H9 (cell line): ENCODE data around the gene ROBO2. TPM values are rescaled to one million over a fixed set of nuclear protein-coding genes. Genes with fewer than 3 reads are reported as not detected.

Experiments
- DNase-seq: peaks from one replicate; pipeline ENCODE4 v3.0.0-alpha.2; 2017
- H2AFZ ChIP-seq: one replicate; pipeline ENCODE4 v1.6.1; 2013; ENCODE audit warnings: mild to moderate bottlenecking, low read length, control low read depth, moderate library complexity
- H2AK5ac ChIP-seq: 2 replicates; pipeline ENCODE4 v1.6.1; 2013; ENCODE audit warnings: low read length, control low read depth, mixed read lengths; ENCODE audit not compliant: insufficient read length
- H2BK120ac ChIP-seq: one replicate; pipeline ENCODE4 v1.6.1; 2013; ENCODE audit warnings: low read depth, mild to moderate bottlenecking, low read length, control low read depth, inconsistent platforms; ENCODE audit not compliant: poor library complexity, severe bottlenecking
- H2BK12ac ChIP-seq: 2 replicates; pipeline ENCODE4 v1.6.1; 2013; ENCODE audit warnings: low read length, control low read depth, mixed read lengths, low read depth; ENCODE audit not compliant: insufficient read length
- H2BK15ac ChIP-seq: 2 replicates; pipeline ENCODE4 v1.6.1; 2013; ENCODE audit warnings: low read depth, low read length, control low read depth
- H2BK20ac ChIP-seq: one replicate; pipeline ENCODE4 v1.6.1; 2013; ENCODE audit warnings: low read depth, mild to moderate bottlenecking, low read length, control low read depth, inconsistent platforms; ENCODE audit not compliant: poor library complexity, severe bottlenecking
- H2BK5ac ChIP-seq: 2 replicates; pipeline ENCODE4 v1.6.1; 2013; ENCODE audit warnings: low read length, control low read depth, mixed read lengths; ENCODE audit not compliant: insufficient read length
- H3K14ac ChIP-seq: 2 replicates; pipeline ENCODE4 v1.6.1; 2013; ENCODE audit warnings: low read length, control low read depth; ENCODE audit not compliant: insufficient read depth
- H3K18ac ChIP-seq: 2 replicates; pipeline ENCODE4 v1.6.1; 2013; ENCODE audit warnings: low read depth, mild to moderate bottlenecking, mixed read lengths, low read length, control low read depth; ENCODE audit not compliant: insufficient read length
- H3K23ac ChIP-seq: 2 replicates; pipeline ENCODE4 v1.6.1; 2013; ENCODE audit warnings: low read length, control low read depth, mixed read lengths, low read depth; ENCODE audit not compliant: insufficient read length
- H3K23me2 ChIP-seq: 2 replicates; pipeline ENCODE4 v1.6.1; 2013; ENCODE audit warnings: low read depth, mild to moderate bottlenecking, mixed read lengths, low read length, control low read depth; ENCODE audit not compliant: insufficient read length, poor library complexity, severe bottlenecking
- H3K27ac ChIP-seq: 2 replicates; pipeline ENCODE4 v1.5.1; 2013; ENCODE audit warnings: low read length, control low read depth, mixed read lengths, low read depth; ENCODE audit not compliant: insufficient read length
- H3K27me3 ChIP-seq: 2 replicates; pipeline ENCODE4 v1.6.1; 2013; ENCODE audit warnings: low read length, control low read depth, inconsistent platforms; ENCODE audit not compliant: insufficient read depth
- H3K4ac ChIP-seq: 2 replicates; pipeline ENCODE4 v1.6.1; 2013; ENCODE audit warnings: low read depth, mild to moderate bottlenecking, control low read depth, inconsistent platforms, low read length, moderate library complexity
- H3K4me1 ChIP-seq: 2 replicates; pipeline ENCODE4 v1.6.1; 2013; ENCODE audit warnings: low read length, control low read depth, inconsistent platforms; ENCODE audit not compliant: insufficient read depth
- H3K4me2 ChIP-seq: 2 replicates; pipeline ENCODE4 v1.6.1; 2013; ENCODE audit warnings: low read length, control low read depth, mixed read lengths; ENCODE audit not compliant: insufficient read length, insufficient read depth
- H3K56ac ChIP-seq: 2 replicates; pipeline ENCODE4 v1.6.1; 2013; ENCODE audit warnings: low read depth, mild to moderate bottlenecking, mixed read lengths, low read length, control low read depth; ENCODE audit not compliant: insufficient read length
- H3K79me1 ChIP-seq: 2 replicates; pipeline ENCODE4 v1.6.1; 2013; ENCODE audit warnings: low read depth, mild to moderate bottlenecking, moderate library complexity, low read length, control low read depth, inconsistent platforms; ENCODE audit not compliant: insufficient read depth, poor library complexity, severe bottlenecking
- H3K79me2 ChIP-seq: 2 replicates; pipeline ENCODE4 v1.6.1; 2013; ENCODE audit warnings: low read length, control low read depth, inconsistent platforms; ENCODE audit not compliant: insufficient read depth
- H3K9ac ChIP-seq: 2 replicates; pipeline ENCODE4 v1.6.1; 2013; ENCODE audit warnings: low read length, control low read depth, mixed read lengths; ENCODE audit not compliant: insufficient read length; ENCODE audit errors: extremely low read depth
- H3K9me3 ChIP-seq: one replicate; pipeline ENCODE4 v1.6.1; 2013; ENCODE audit warnings: low read depth, low read length, inconsistent platforms; ENCODE audit not compliant: control insufficient read depth
- H3T11ph ChIP-seq: one replicate; pipeline ENCODE4 v1.6.1; 2013; ENCODE audit warnings: mild to moderate bottlenecking, low read length, control low read depth, inconsistent platforms
- H4K20me1 ChIP-seq: one replicate; pipeline ENCODE4 v1.6.1; 2013; ENCODE audit not compliant: control insufficient read depth, insufficient read length, insufficient read depth
- H4K5ac ChIP-seq: 2 replicates; pipeline ENCODE4 v1.6.1; 2013; ENCODE audit warnings: low read depth, mild to moderate bottlenecking, mixed read lengths, low read length, control low read depth; ENCODE audit not compliant: insufficient read length
- H4K8ac ChIP-seq: replicated peaks from 2 replicates; pipeline ENCODE4 v1.6.1; 2013; ENCODE audit warnings: low read length, control low read depth, mixed read lengths, low read depth; ENCODE audit not compliant: insufficient read length
- H4K91ac ChIP-seq: 2 replicates; pipeline ENCODE4 v1.6.1; 2013; ENCODE audit warnings: low read depth, mild to moderate bottlenecking, moderate library complexity, mixed read lengths, low read length, control low read depth; ENCODE audit not compliant: insufficient read length
- H3K27ac Mint-ChIP-seq, 3 experiments: 2 replicates in 2 of 3; 3 replicates in 1 of 3; pipeline ENCODE4 v1.8.0; 2020 to 2021; ENCODE audit warnings: mixed read lengths in 3 of 3, mild to moderate bottlenecking in 1 of 3, moderate library complexity in 1 of 3
- H3K27me3 Mint-ChIP-seq: 2 replicates; pipeline ENCODE4 v1.8.0; 2021; ENCODE audit warnings: low read depth, mild to moderate bottlenecking, moderate library complexity, mixed read lengths
- H3K36me3 Mint-ChIP-seq, 3 experiments: 2 replicates in 2 of 3; 3 replicates in 1 of 3; pipeline ENCODE4 v1.8.0; 2020 to 2021; ENCODE audit warnings: low read depth in 3 of 3, mixed read lengths in 3 of 3; ENCODE audit not compliant: insufficient read depth in 1 of 3
- H3K4me1 Mint-ChIP-seq, 2 experiments: 2 replicates each; pipeline ENCODE4 v1.8.0; 2020; ENCODE audit warnings: mixed read lengths in 2 of 2
- H3K4me3 Mint-ChIP-seq, 2 experiments: 2 replicates in 1 of 2; 3 replicates in 1 of 2; pipeline ENCODE4 v1.8.0; 2020 to 2021; ENCODE audit warnings: mild to moderate bottlenecking in 2 of 2, mixed read lengths in 2 of 2, moderate library complexity in 1 of 2
- H3K9me3 Mint-ChIP-seq, 2 experiments: 2 replicates in 1 of 2; 3 replicates in 1 of 2; pipeline ENCODE4 v1.8.0; 2020; ENCODE audit warnings: mild to moderate bottlenecking in 2 of 2, mixed read lengths in 2 of 2, moderate library complexity in 1 of 2
- WGBS: extraction: QIAGEN DNeasy Blood & Tissue Kit; methylation state at CpG from one replicate; pipeline ENCODE4 v1.1.7; 2013; ENCODE audit warnings: missing lambda C conversion rate, low lambda C conversion rate, mixed read lengths; ENCODE audit not compliant: insufficient read length; ENCODE audit errors: extremely low coverage; 5-methylcytosine and 5-hydroxymethylcytosine counted together
- total RNA-seq: library from RNA; stranded (reverse); gene quantifications from 2 replicates; pipeline ENCODE4 v1.2.1, GENCODE V29; 2021
- TF ChIP-seq, protein P1 (sequence below): fragments of 200-600 bp; sonication (generic); conservative IDR thresholded peaks from 3 replicates; pipeline ENCODE4 v1.8.0; 2021; ENCODE audit warnings: antibody characterized with exemption, mild to moderate bottlenecking

The ROBO2 gene
- total RNA-seq, 1 experiment from 2014 or later, result 2.3 TPM

DNA sequence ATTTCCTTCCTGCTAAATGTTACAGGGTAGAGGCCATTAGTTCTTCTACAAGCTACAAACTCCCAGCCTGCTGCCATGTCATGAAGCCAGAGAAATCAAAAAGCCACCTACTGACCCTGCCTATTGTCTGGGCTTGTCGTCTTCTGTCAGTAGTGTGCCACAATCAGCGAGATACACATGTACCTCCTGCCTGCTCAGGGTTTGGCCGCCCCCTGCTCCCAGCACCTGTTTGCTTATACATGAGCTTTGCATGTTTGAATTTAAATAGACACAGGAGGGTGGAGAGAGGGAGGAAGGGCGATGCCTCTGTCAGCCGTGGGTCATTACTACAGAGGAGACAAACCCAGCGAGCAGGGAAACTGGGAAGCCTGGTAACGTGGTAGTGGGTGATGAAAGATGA, 106.1 kb downstream of the ROBO2 start:
- Histone ChIP-seq H3K23ac (no peak overlapping the region), H3K23me2 (no peaks in the 10 kb centered on the region), H4K8ac (no peak overlapping the region), H4K5ac (no peak overlapping the region), H2BK5ac (no peak overlapping the region), H3K9ac (no peak overlapping the region), H2BK12ac (no peak overlapping the region), H4K20me1 (no peaks in the 10 kb centered on the region), H3T11ph (no peak overlapping the region), H2AFZ (no peak overlapping the region), H2BK20ac (no peak overlapping the region), H3K14ac (no peak overlapping the region), H3K27ac (no peak overlapping the region), H3K4ac (no peak overlapping the region), H2BK15ac (no peak overlapping the region), H2AK5ac (no peak overlapping the region), H3K79me1 (no peaks in the 10 kb centered on the region), H3K9me3 (no peaks in the 10 kb centered on the region), H3K56ac (no peak overlapping the region), H3K18ac (no peak overlapping the region), H3K27me3 (no peaks in the 10 kb centered on the region), H3K4me2 (no peak overlapping the region), H4K91ac (no peak overlapping the region), H3K4me1 (peaks cover 8% of the 10 kb centered on the region; the same call in 1 of the 2 replicates), H2BK120ac (no peak overlapping the region), H3K79me2 (no peaks in the 10 kb centered on the region)
- peaks cover 38 to 39% of the 10 kb centered on the region in 2 experiments for H3K4me1 Mint-ChIP-seq
- no CpG with 5 or more reads among the region's 7 CpGs for WGBS
- no peaks in the 10 kb centered on the region for H3K27me3 Mint-ChIP-seq
- DNase-seq, result no peak
- H3K27ac Mint-ChIP-seq, result peak overlapping the region in 1 of 3 experiments; percentile 40; a peak in 1 of 7 replicates
- TF ChIP-seq, protein P1, sequence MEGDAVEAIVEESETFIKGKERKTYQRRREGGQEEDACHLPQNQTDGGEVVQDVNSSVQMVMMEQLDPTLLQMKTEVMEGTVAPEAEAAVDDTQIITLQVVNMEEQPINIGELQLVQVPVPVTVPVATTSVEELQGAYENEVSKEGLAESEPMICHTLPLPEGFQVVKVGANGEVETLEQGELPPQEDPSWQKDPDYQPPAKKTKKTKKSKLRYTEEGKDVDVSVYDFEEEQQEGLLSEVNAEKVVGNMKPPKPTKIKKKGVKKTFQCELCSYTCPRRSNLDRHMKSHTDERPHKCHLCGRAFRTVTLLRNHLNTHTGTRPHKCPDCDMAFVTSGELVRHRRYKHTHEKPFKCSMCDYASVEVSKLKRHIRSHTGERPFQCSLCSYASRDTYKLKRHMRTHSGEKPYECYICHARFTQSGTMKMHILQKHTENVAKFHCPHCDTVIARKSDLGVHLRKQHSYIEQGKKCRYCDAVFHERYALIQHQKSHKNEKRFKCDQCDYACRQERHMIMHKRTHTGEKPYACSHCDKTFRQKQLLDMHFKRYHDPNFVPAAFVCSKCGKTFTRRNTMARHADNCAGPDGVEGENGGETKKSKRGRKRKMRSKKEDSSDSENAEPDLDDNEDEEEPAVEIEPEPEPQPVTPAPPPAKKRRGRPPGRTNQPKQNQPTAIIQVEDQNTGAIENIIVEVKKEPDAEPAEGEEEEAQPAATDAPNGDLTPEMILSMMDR, result no peak
- no peaks in the 10 kb centered on the region for H3K9me3 Mint-ChIP-seq
- H3K36me3 Mint-ChIP-seq, result no peaks in the 10 kb centered on the region
- 0 out of 5 replicates have a peak overlapping the region, but pooled peaks of 1 of the 2 experiments have one; percentile 6 for H3K4me3 Mint-ChIP-seq
